WTC11 (cell line): ENCODE results near the gene FNDC1. TPM values are rescaled to one million over a fixed set of nuclear protein-coding genes. Genes with fewer than 3 reads are reported as not detected.

Experiments
- ATAC-seq: fragments of 200-7000 bp; cut with Tn5 transposase; 2 replicates; pipeline ENCODE4 v1.10.0; 2021; ENCODE audit warnings: mild to moderate bottlenecking, moderate library complexity
- CTCF ChIA-PET: fragments of 300-600 bp; sonication (Branson Sonifier 250); formaldehyde crosslinking; loops from one replicate; lab custom pipeline; 2021; ENCODE audit warnings: antibody characterized with exemption; lab: Charles Lee
- POLR2A ChIA-PET: fragments of 350-600 bp; sonication (Branson Sonifier 250); formaldehyde crosslinking; loops from one replicate; lab custom pipeline; 2021; ENCODE audit warnings: antibody characterized with exemption; lab: Charles Lee
- DNase-seq: peaks from one replicate; pipeline ENCODE4 v3.0.0; 2021; ENCODE audit warnings: low spot score
- H3K27ac Mint-ChIP-seq: 2 replicates; pipeline ENCODE4 v1.8.0; 2021; ENCODE audit warnings: mixed read lengths
- H3K27me3 Mint-ChIP-seq: 2 replicates; pipeline ENCODE4 v1.8.0; 2021; ENCODE audit warnings: low read depth, mild to moderate bottlenecking, moderate library complexity, mixed read lengths
- H3K36me3 Mint-ChIP-seq: 2 replicates; pipeline ENCODE4 v1.8.0; 2021; ENCODE audit warnings: mixed read lengths
- H3K4me1 Mint-ChIP-seq: 2 replicates; pipeline ENCODE4 v1.8.0; 2022; ENCODE audit warnings: mixed read lengths
- H3K4me3 Mint-ChIP-seq: 2 replicates; pipeline ENCODE4 v1.8.0; 2021; ENCODE audit warnings: mild to moderate bottlenecking, moderate library complexity, mixed read lengths
- H3K9me3 Mint-ChIP-seq: 2 replicates; pipeline ENCODE4 v1.8.0; 2021; ENCODE audit warnings: mixed read lengths
- AFF4 ChIP-seq: sonication (generic); formaldehyde crosslinking; IDR thresholded peaks from 2 replicates; pipeline ENCODE4 v1.8.1; 2023; ENCODE audit warnings: mild to moderate bottlenecking, missing genetic modification reagents, borderline replicate concordance
- ATF2 ChIP-seq: sonication (generic); formaldehyde crosslinking; IDR thresholded peaks from 2 replicates; pipeline ENCODE4 v1.8.1; 2022; ENCODE audit warnings: low read depth, missing genetic modification reagents, borderline replicate concordance
- ATF3 ChIP-seq: sonication (generic); formaldehyde crosslinking; conservative IDR thresholded peaks from 2 replicates; pipeline ENCODE4 v1.8.1; 2022; ENCODE audit warnings: mild to moderate bottlenecking, missing genetic modification reagents
- ELF4 ChIP-seq: sonication (generic); formaldehyde crosslinking; IDR thresholded peaks from 2 replicates; pipeline ENCODE4 v1.8.1; 2022; ENCODE audit warnings: low read depth, mild to moderate bottlenecking, moderate library complexity, missing genetic modification reagents
- EMX1 ChIP-seq: fragments of 250-450 bp; sonication (Bioruptor Pico); IDR thresholded peaks from 2 replicates; pipeline ENCODE4 v1.8.0; 2021; ENCODE audit warnings: mild to moderate bottlenecking
- ERG ChIP-seq: fragments of 250-450 bp; sonication (Bioruptor Pico); IDR thresholded peaks from 2 replicates; pipeline ENCODE4 v1.8.0; 2021; ENCODE audit warnings: mild to moderate bottlenecking
- FOXJ3 ChIP-seq: sonication (generic); formaldehyde crosslinking; IDR thresholded peaks from 2 replicates; pipeline ENCODE4 v1.9.0; 2021; ENCODE audit warnings: missing genetic modification reagents, mild to moderate bottlenecking, borderline replicate concordance
- FOXP1 ChIP-seq: sonication (generic); formaldehyde crosslinking; IDR thresholded peaks from 2 replicates; pipeline ENCODE4 v1.8.0; 2022; ENCODE audit warnings: missing genetic modification reagents, mild to moderate bottlenecking, moderate library complexity, borderline replicate concordance
- HMGA2 ChIP-seq: fragments of 250-450 bp; sonication (Bioruptor Pico); IDR thresholded peaks from 2 replicates; pipeline ENCODE4 v1.4.0; 2021; ENCODE audit warnings: mild to moderate bottlenecking, moderate library complexity
- KAT7 ChIP-seq: sonication (generic); formaldehyde crosslinking; IDR thresholded peaks from 2 replicates; pipeline ENCODE4 v1.8.1; 2023; ENCODE audit warnings: missing genetic modification reagents, mild to moderate bottlenecking, borderline replicate concordance
- MXD4 ChIP-seq: fragments of 250-450 bp; sonication (Bioruptor Pico); IDR thresholded peaks from 2 replicates; pipeline ENCODE4 v1.8.0; 2021; ENCODE audit warnings: mild to moderate bottlenecking, moderate library complexity, borderline replicate concordance
- MYBL2 ChIP-seq: sonication (generic); formaldehyde crosslinking; IDR thresholded peaks from 2 replicates; pipeline ENCODE4 v1.8.1; 2023; ENCODE audit warnings: mild to moderate bottlenecking, moderate library complexity, missing genetic modification reagents
- NFATC4 ChIP-seq: fragments of 250-450 bp; sonication (Bioruptor Pico); IDR thresholded peaks from 2 replicates; pipeline ENCODE4 v1.9.0; 2021; ENCODE audit warnings: mild to moderate bottlenecking
- NFE2L1 ChIP-seq: sonication (generic); formaldehyde crosslinking; IDR thresholded peaks from 2 replicates; pipeline ENCODE4 v1.8.1; 2023; ENCODE audit warnings: missing genetic modification reagents
- NFYB ChIP-seq: sonication (generic); formaldehyde crosslinking; conservative IDR thresholded peaks from 2 replicates; pipeline ENCODE4 v1.8.0; 2022; ENCODE audit warnings: low read depth, missing genetic modification reagents
- SP1 ChIP-seq: sonication (generic); formaldehyde crosslinking; conservative IDR thresholded peaks from 2 replicates; pipeline ENCODE4 v1.8.1; 2022; ENCODE audit warnings: missing genetic modification reagents
- TP53 ChIP-seq: sonication (generic); formaldehyde crosslinking; IDR thresholded peaks from 2 replicates; pipeline ENCODE4 v1.8.1; 2023; ENCODE audit warnings: mild to moderate bottlenecking, missing genetic modification reagents
- ZBTB21 ChIP-seq: sonication (generic); formaldehyde crosslinking; IDR thresholded peaks from 2 replicates; pipeline ENCODE4 v1.8.1; 2023; ENCODE audit warnings: mild to moderate bottlenecking, missing genetic modification reagents, borderline replicate concordance
- ZNF121 ChIP-seq: sonication (generic); formaldehyde crosslinking; IDR thresholded peaks from 2 replicates; pipeline ENCODE4 v1.8.0; 2023; ENCODE audit warnings: missing genetic modification reagents
- ZNF138 ChIP-seq: sonication (generic); formaldehyde crosslinking; conservative IDR thresholded peaks from 2 replicates; pipeline ENCODE4 v1.8.1; 2022; ENCODE audit warnings: mild to moderate bottlenecking, moderate library complexity, missing genetic modification reagents
- ZNF219 ChIP-seq: sonication (generic); formaldehyde crosslinking; IDR thresholded peaks from 2 replicates; pipeline ENCODE4 v1.8.0; 2023; ENCODE audit warnings: missing genetic modification reagents, mild to moderate bottlenecking, borderline replicate concordance
- ZNF232 ChIP-seq: sonication (generic); formaldehyde crosslinking; IDR thresholded peaks from 2 replicates; pipeline ENCODE4 v1.8.0; 2022; ENCODE audit warnings: mild to moderate bottlenecking, missing genetic modification reagents
- ZNF263 ChIP-seq: sonication (generic); formaldehyde crosslinking; IDR thresholded peaks from 2 replicates; pipeline ENCODE4 v1.8.1; 2022; ENCODE audit warnings: low read depth, mild to moderate bottlenecking, moderate library complexity, missing genetic modification reagents
- total RNA-seq: library from RNA; stranded (reverse); gene quantifications from 3 replicates; pipeline ENCODE4 v1.2.3, GENCODE V29; 2021
- TF ChIP-seq, protein P1 (sequence below): sonication (generic); formaldehyde crosslinking; IDR thresholded peaks from 2 replicates; pipeline ENCODE4 v1.8.0; 2022; ENCODE audit warnings: mild to moderate bottlenecking, missing genetic modification reagents
- TF ChIP-seq, protein P2 (sequence below): fragments of 250-450 bp; sonication (Bioruptor Pico); IDR thresholded peaks from 2 replicates; pipeline ENCODE4 v2.1.2; 2022; ENCODE audit warnings: mild to moderate bottlenecking, moderate library complexity

The FNDC1 gene
- total RNA-seq, 1 experiment from 2014 or later: 0.44 TPM

GRCh38 chr6:159249128-159249527, 79.9 kb downstream of the FNDC1 start:
- POLR2A ChIA-PET: no interaction called here
- Mint-ChIP-seq H3K9me3 (peaks cover 5% of the 10 kb centered on the region; the same call in 1 of the 2 replicates), H3K27me3 (peaks cover 3% of the 10 kb centered on the region; the same call in 1 of the 2 replicates), H3K36me3 (no peaks in the 10 kb centered on the region), H3K27ac (no peak overlapping the region), H3K4me3 (no peak overlapping the region), H3K4me1 (peaks cover 4% of the 10 kb centered on the region)
- no peak for ATAC-seq
- TF ChIP-seq ZNF138 (CRISPR knock-in tag) (no peak), NFE2L1 (CRISPR knock-in tag) (no peak), HMGA2 (CRISPR knock-in tag) (no peak), NFATC4 (CRISPR knock-in tag) (no peak), ZNF219 (CRISPR knock-in tag) (no peak), ERG (no peak), AFF4 (CRISPR knock-in tag) (no peak), ZNF232 (CRISPR knock-in tag) (no peak)
- TF ChIP-seq, protein P1, sequence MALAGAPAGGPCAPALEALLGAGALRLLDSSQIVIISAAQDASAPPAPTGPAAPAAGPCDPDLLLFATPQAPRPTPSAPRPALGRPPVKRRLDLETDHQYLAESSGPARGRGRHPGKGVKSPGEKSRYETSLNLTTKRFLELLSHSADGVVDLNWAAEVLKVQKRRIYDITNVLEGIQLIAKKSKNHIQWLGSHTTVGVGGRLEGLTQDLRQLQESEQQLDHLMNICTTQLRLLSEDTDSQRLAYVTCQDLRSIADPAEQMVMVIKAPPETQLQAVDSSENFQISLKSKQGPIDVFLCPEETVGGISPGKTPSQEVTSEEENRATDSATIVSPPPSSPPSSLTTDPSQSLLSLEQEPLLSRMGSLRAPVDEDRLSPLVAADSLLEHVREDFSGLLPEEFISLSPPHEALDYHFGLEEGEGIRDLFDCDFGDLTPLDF: no peak
- TF ChIP-seq, protein P2, sequence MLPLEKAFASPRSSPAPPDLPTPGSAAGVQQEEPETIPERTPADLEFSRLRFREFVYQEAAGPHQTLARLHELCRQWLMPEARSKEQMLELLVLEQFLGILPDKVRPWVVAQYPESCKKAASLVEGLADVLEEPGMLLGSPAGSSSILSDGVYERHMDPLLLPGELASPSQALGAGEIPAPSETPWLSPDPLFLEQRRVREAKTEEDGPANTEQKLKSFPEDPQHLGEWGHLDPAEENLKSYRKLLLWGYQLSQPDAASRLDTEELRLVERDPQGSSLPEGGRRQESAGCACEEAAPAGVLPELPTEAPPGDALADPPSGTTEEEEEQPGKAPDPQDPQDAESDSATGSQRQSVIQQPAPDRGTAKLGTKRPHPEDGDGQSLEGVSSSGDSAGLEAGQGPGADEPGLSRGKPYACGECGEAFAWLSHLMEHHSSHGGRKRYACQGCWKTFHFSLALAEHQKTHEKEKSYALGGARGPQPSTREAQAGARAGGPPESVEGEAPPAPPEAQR (CRISPR knock-in tag): no peak
- TF ChIP-seq, all 79 proteins: peak for 0
- CTCF ChIA-PET: interaction anchor here (1.2 kb wide), 1 partner anchor 74 kb away, joined by 3 read pairs; no protein-coding TSS in a partner anchor
- DNase-seq: no peak

GRCh38 chr6:159249752-159250151, 80.6 kb downstream of the FNDC1 start:
- peaks cover 4% of the 10 kb centered on the region for H3K4me1 Mint-ChIP-seq
- peaks cover 5% of the 10 kb centered on the region for H3K9me3 Mint-ChIP-seq
- ChIA-PET CTCF (interaction anchor here (1.2 kb wide), 1 partner anchor 75 kb away, joined by 3 read pairs; no protein-coding TSS in a partner anchor), POLR2A (no interaction called here)
- peaks cover 6% of the 10 kb centered on the region; the same call in 1 of the 2 replicates for H3K27me3 Mint-ChIP-seq
- no peak for ATAC-seq
- H3K27ac Mint-ChIP-seq: no peak overlapping the region
- TF ChIP-seq KAT7 (no peak), ATF3 (no peak)
- no peak for DNase-seq
- H3K36me3 Mint-ChIP-seq: no peaks in the 10 kb centered on the region
- no peak overlapping the region for H3K4me3 Mint-ChIP-seq

GRCh38 chr6:159250633-159251032, 81.4 kb downstream of the FNDC1 start:
- CTCF ChIA-PET: no interaction called here
- Mint-ChIP-seq H3K27ac (no peak overlapping the region), H3K27me3 (peaks cover 11% of the 10 kb centered on the region)
- TF ChIP-seq ZBTB21 (CRISPR knock-in tag): no peak
- TF ChIP-seq TP53 (CRISPR knock-in tag): no peak
- no peak for TF ChIP-seq MXD4 (CRISPR knock-in tag)
- TF ChIP-seq NFYB (CRISPR knock-in tag): no peak
- TF ChIP-seq ZNF263 (CRISPR knock-in tag): no peak
- TF ChIP-seq ELF4 (CRISPR knock-in tag): no peak
- no peak for TF ChIP-seq ZNF121
- TF ChIP-seq EMX1 (CRISPR knock-in tag): no peak
- no peak for TF ChIP-seq FOXP1 (CRISPR knock-in tag)
- no peak for TF ChIP-seq MYBL2 (CRISPR knock-in tag)
- no peak for TF ChIP-seq FOXJ3 (CRISPR knock-in tag)
- TF ChIP-seq ATF2 (CRISPR knock-in tag): no peak
- TF ChIP-seq SP1: no peak

More at GRCh38 chr6:159250633-159251032, 81.4 kb downstream of the FNDC1 start:
- DNase-seq: no peak
- no peak for ATAC-seq
- POLR2A ChIA-PET: no interaction called here
- no peaks in the 10 kb centered on the region for H3K36me3 Mint-ChIP-seq
- H3K4me1 Mint-ChIP-seq: peaks cover 4% of the 10 kb centered on the region
- H3K9me3 Mint-ChIP-seq: peaks cover 4% of the 10 kb centered on the region
- no peak overlapping the region for H3K4me3 Mint-ChIP-seq
